Heart right ventricle (tissue), 16 donors: ENCODE measurements around the gene OR56A1. TPM values are rescaled to one million over a fixed set of nuclear protein-coding genes. Genes with fewer than 3 reads are reported as not detected.
A peak's percentile ranks its signal among the peaks of the same experiment; 100 is the strongest.
"Not testable (repeated sequence)": the region's sequence is repeated elsewhere in the genome, so short reads cannot be mapped to it uniquely, and the experiment has no call there.

ENCODE experiments used
- ATAC-seq, 8 donors: fragments of 200-7000 bp; cut with Tn5 transposase; one replicate each; pipeline ENCODE4 v1.9.1; 2020; ENCODE audit warnings: mild to moderate bottlenecking in 8 of 8, moderate library complexity in 8 of 8, moderate number of reproducible peaks in 1 of 8
- DNase-seq, 2 donors: peaks; one replicate each; pipeline ENCODE4 v3.0.0-alpha.2; 2020
- H3K27ac ChIP-seq, 10 donors: fragments of 200-600 bp; sonication (generic) in 2 of 10; one replicate each; pipeline versions ENCODE4 v1.5.0 to v1.8.0; 2020 to 2022; ENCODE audit warnings: mild to moderate bottlenecking in 3 of 10
- H3K27me3 ChIP-seq, 7 donors: fragments of 200-600 bp; one replicate each; pipeline ENCODE4 v1.8.0; 2021 to 2022; ENCODE audit warnings: mild to moderate bottlenecking in 2 of 7
- H3K36me3 ChIP-seq, 9 donors: fragments of 200-600 bp; sonication (generic) in 1 of 9; one replicate each; pipeline versions ENCODE4 v1.5.0 to v1.8.0; 2020 to 2022; ENCODE audit warnings: mild to moderate bottlenecking in 2 of 9
- H3K4me1 ChIP-seq, 9 donors: fragments of 200-600 bp; sonication (generic) in 1 of 9; one replicate each; pipeline versions ENCODE4 v1.5.0 to v1.8.0; 2020 to 2022; ENCODE audit warnings: mild to moderate bottlenecking in 4 of 9
- H3K4me3 ChIP-seq, 10 donors: fragments of 200-600 bp; sonication (generic) in 2 of 10; one replicate each; pipeline versions ENCODE4 v1.5.0 to v1.8.0; 2020 to 2022; ENCODE audit warnings: mild to moderate bottlenecking in 7 of 10, moderate library complexity in 2 of 10
- H3K9me3 ChIP-seq, 11 donors: fragments of 200-600 bp in 10 of 11; sonication (generic) in 2 of 11; one replicate each; pipeline versions ENCODE4 v1.5.0 to v1.8.0; 2013 to 2022; ENCODE audit warnings: mild to moderate bottlenecking in 2 of 11, control low read depth in 1 of 11, moderate library complexity in 1 of 11
- WGBS, 2 donors: extraction: QIAGEN DNeasy Blood & Tissue Kit; methylation state at CpG; one replicate each; pipeline ENCODE4 v1.1.7; 2013; ENCODE audit warnings: inconsistent platforms in 1 of 2; 5-methylcytosine and 5-hydroxymethylcytosine counted together
- intact Hi-C, 10 donors: fragments of 100-400 bp; cut with DNase I; formaldehyde crosslinking; loops; one replicate each; pipeline versions ENCODE4 v1.11.1 to v1.14.2; 2022
- long read RNA-seq, 3 donors: library from polyadenylated mRNA; unstranded; transcript quantifications; one replicate each; pipeline ENCODE4 v2.0.0, GENCODE V29; 2020 to 2021
- polyA plus RNA-seq, 2 donors: library from polyadenylated mRNA; stranded (reverse); fragments of 200-250 nt; gene quantifications; one replicate each; pipeline ENCODE4 v1.2.3, GENCODE V29; 2013
- total RNA-seq, 10 donors: library from RNA; stranded (reverse); fragmentation: NEBNext Ultra II Directional in 3 of 10; extraction: Animal tissue kit (Norgen Biotek cat#: 25700) in 3 of 10; gene quantifications; one replicate each; pipeline versions ENCODE4 v1.2.1 to v1.2.4, GENCODE V29; 2021 to 2023
- TF ChIP-seq, protein P1 (sequence below), 9 donors: fragments of 200-600 bp; sonication (generic) in 2 of 9; IDR thresholded peaks; one replicate each; pipeline versions ENCODE4 v1.5.0 to v1.8.0; 2021 to 2022; ENCODE audit warnings: antibody characterized with exemption in 9 of 9, mild to moderate bottlenecking in 5 of 9, moderate library complexity in 1 of 9
- donor health status: Arrhythmogenic right ventricular cardiomyopathy.
- donor health status: ischemic (EF 13 %, LVEDD 7.1; RV severe dilation, severe dysfunction).
- donor health status: healthy with polysubstance abuse.
- donor health status: DM: no; HTN: yes; CAD: no.
- donor health status: DM: no; HTN: no; CAD: no.
- donor health status: ischemic (EF 25% LVEDD 6.9; RV normal size, moderate dysfunction).
- donor health status: ischemic (EF 25% LVEDD 5.7; RV mildly dilated, moderate dysfunction).
- donor health status: healthy.
- donor health status: DM: yes; HTN: yes; CAD: no.
- donor health status: Ischemic cardiomyopathy.
- donor health status: ischemic (EF 35%, LVEDD 5.7; RV mildly dilated, moderate dysfunction).
- donor health status: nonischemic (EF 11% LVEDD 7.7; RV severe dilation, severe dysfunction).
- donor health status: DM: yes; HTN: yes; CAD: no.
- donor health status: PGD.
- donor health status: ischemic (EF 29% LVEDD 5.4; RV normal size, mild dysfunction).
- donor health status: nonischemic (EF 23%, LVEDD 6.1; RV moderate dilation, normal function).

The OR56A1 gene, protein sequence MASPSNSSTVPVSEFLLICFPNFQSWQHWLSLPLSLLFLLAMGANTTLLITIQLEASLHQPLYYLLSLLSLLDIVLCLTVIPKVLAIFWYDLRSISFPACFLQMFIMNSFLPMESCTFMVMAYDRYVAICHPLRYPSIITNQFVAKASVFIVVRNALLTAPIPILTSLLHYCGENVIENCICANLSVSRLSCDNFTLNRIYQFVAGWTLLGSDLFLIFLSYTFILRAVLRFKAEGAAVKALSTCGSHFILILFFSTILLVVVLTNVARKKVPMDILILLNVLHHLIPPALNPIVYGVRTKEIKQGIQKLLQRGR
- total RNA-seq (not detected), polyA plus RNA-seq (not detected)
- long read RNA-seq, donor 1: 0 reads
- long read RNA-seq, donor 2: 0 reads
- long read RNA-seq, donor 3: 0 reads

DNA sequence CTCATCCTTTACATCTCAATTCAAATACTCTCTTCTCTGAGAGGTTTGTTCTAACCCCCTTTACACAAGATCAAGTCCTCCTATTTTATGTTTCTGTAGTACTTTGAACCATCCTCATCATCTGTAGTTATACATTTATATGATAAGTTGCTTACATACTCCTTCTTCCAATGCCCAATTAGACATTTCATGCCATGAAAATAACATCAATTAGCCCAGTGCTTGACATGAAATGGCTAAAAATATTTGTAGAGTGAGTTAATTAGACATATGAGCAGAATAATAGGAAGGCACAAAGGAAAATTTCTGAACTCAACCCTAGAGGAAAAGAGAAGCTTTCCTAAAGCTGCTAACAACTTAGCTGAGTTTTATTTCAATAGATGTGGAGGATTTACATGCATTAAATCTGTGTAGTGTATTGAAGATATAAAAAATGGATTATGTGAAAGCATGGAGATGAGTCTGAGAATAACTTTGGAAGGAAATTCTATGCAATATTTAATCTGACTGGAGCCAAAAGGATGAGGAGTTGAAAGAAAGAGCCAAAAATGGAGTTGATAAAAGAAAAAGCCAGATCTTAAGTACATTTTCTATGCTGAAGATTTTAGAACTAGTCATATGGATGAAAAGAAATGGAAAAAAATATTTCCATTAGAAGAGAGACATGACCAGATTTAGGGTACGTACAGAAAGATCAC lies at the start of gene OR56A1:
OR56A1 (minus strand) TSS at position 51 of the 698 bp plus-strand sequence. CDS start 3,066 bp downstream, outside the sequence.
- no peak within 1 kb of the TSS for H3K27ac ChIP-seq
- no peaks in the 10 kb centered on the region for H3K36me3 ChIP-seq
- intact Hi-C loops: no loop called here
- TF ChIP-seq, protein P1, sequence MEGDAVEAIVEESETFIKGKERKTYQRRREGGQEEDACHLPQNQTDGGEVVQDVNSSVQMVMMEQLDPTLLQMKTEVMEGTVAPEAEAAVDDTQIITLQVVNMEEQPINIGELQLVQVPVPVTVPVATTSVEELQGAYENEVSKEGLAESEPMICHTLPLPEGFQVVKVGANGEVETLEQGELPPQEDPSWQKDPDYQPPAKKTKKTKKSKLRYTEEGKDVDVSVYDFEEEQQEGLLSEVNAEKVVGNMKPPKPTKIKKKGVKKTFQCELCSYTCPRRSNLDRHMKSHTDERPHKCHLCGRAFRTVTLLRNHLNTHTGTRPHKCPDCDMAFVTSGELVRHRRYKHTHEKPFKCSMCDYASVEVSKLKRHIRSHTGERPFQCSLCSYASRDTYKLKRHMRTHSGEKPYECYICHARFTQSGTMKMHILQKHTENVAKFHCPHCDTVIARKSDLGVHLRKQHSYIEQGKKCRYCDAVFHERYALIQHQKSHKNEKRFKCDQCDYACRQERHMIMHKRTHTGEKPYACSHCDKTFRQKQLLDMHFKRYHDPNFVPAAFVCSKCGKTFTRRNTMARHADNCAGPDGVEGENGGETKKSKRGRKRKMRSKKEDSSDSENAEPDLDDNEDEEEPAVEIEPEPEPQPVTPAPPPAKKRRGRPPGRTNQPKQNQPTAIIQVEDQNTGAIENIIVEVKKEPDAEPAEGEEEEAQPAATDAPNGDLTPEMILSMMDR (IDR thresholded peaks at IDR 0.05): no peak
- H3K4me3 ChIP-seq: no peak within 1 kb of the TSS
- no peak for DNase-seq
- H3K4me1 ChIP-seq: no peaks in the 10 kb centered on the region
- H3K9me3 ChIP-seq: no peaks in the 10 kb centered on the region
- no peak for ATAC-seq
- WGBS, 2 donors: 81 to 83% methylated on average over 1 of the region's 1 CpG
- H3K27me3 ChIP-seq: peaks cover 0 to 9% (median 0%) of the 10 kb centered on the region in 7 donors

DNA sequence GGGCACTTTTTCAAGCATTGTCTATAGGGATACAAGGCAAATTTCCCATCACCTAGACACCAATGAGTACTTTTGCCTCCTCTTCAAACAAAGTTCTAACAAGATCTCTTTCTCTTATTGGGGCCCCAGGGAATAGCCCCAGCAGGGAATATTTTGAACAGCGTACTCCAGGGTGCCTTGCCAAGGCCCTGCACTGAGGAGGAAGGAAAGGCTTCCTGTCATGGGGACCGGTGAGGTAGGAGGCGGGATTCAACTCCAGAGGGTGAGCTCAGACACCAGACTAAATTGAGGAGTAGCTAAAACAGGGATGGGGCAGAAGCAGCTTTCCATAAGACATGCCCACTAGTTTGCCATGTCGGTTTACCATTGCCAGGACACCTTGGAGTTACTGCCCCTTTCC lies 48.9 kb upstream of the OR56A1 start:
- 60 to 61% methylated on average over 4 of the region's 4 CpGs for WGBS, 2 donors
- H3K27ac ChIP-seq: no peak overlapping the region
- no peak overlapping the region for H3K4me3 ChIP-seq
- TF ChIP-seq, protein P1 (IDR thresholded peaks at IDR 0.05): no peak
- intact Hi-C loops: no loop called here
- H3K36me3 ChIP-seq: no peaks in the 10 kb centered on the region
- peak in 5 of 8 donors; percentile 59 to 92 (median 75) for ATAC-seq
- H3K9me3 ChIP-seq: peaks cover 0 to 26% (median 4%) of the 10 kb centered on the region in 11 donors
- peak in 1 of 2 donors; percentile 22 for DNase-seq
- H3K27me3 ChIP-seq: no peaks in the 10 kb centered on the region
- no peaks in the 10 kb centered on the region for H3K4me1 ChIP-seq

DNA sequence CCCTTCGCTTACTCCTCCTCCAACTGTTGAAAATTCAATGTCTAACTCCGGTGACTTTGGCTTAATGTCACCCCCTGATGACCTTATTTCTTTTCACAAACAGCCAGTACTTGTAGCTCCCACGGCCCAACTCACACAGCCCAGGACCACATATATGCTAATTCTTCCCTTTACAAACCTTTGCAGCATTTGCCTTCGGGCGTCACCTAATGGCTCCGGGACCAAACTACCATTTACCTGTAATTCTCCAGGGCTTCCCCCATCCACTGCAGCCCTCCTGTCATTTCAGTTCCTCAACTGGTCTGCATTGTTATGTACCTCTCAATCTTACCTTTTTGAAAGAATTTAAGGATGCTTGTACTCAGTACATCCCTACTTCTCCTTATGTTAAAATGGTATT lies 47.2 kb upstream of the OR56A1 start:
- H3K4me1 ChIP-seq: no peaks in the 10 kb centered on the region
- ATAC-seq: no peak
- TF ChIP-seq, protein P1 (IDR thresholded peaks at IDR 0.05): no peak
- H3K4me3 ChIP-seq: no peak overlapping the region
- 87 to 90% methylated on average over 6 of the region's 6 CpGs for WGBS, 2 donors
- H3K9me3 ChIP-seq: peaks cover 0 to 12% (median 4%) of the 10 kb centered on the region in 11 donors
- no peaks in the 10 kb centered on the region for H3K27me3 ChIP-seq
- no peaks in the 10 kb centered on the region for H3K36me3 ChIP-seq
- no peak for DNase-seq
- no peak overlapping the region for H3K27ac ChIP-seq
- intact Hi-C loops: no loop called here

DNA sequence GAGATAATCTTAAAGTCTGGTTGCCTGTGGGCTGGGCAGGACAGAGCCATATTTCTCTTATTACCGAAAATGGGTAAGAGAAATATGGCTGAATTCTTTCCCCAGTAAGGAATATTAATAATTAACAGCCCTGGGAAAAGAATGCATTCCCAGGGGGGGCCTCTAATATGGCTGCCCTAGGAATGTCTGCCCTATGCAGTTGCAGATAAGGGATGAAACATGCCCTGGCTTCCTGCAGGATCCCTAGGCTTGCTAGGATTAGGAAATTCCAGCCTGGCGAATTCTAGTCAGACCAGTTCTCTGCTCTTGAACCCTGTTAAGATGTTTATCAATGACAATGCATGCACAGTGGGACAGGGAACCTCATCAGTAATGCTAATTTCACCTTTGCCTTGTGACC lies 45.9 kb upstream of the OR56A1 start:
- H3K27me3 ChIP-seq, intact Hi-C loops, DNase-seq, ATAC-seq, H3K4me3 ChIP-seq, H3K27ac ChIP-seq, H3K36me3 ChIP-seq, H3K4me1 ChIP-seq: not testable (repeated sequence)
- WGBS, 2 donors: 72 to 78% methylated on average over 2 of the region's 2 CpGs
- H3K9me3 ChIP-seq: peaks cover 0 to 12% (median 4%) of the 10 kb centered on the region in 11 donors
